Retina (tissue), 1 donor: Measurements from ENCODE around the gene AGFG2.
"Not testable (repeated sequence)": the region's sequence is repeated elsewhere in the genome, so short reads cannot be mapped to it uniquely, and the experiment has no call there.

Experiments used
- DNase-seq: peaks from one replicate; pipeline ENCODE4 v3.0.0-alpha.2; 2016

Gene AGFG2, protein sequence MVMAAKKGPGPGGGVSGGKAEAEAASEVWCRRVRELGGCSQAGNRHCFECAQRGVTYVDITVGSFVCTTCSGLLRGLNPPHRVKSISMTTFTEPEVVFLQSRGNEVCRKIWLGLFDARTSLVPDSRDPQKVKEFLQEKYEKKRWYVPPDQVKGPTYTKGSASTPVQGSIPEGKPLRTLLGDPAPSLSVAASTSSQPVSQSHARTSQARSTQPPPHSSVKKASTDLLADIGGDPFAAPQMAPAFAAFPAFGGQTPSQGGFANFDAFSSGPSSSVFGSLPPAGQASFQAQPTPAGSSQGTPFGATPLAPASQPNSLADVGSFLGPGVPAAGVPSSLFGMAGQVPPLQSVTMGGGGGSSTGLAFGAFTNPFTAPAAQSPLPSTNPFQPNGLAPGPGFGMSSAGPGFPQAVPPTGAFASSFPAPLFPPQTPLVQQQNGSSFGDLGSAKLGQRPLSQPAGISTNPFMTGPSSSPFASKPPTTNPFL

DNA sequence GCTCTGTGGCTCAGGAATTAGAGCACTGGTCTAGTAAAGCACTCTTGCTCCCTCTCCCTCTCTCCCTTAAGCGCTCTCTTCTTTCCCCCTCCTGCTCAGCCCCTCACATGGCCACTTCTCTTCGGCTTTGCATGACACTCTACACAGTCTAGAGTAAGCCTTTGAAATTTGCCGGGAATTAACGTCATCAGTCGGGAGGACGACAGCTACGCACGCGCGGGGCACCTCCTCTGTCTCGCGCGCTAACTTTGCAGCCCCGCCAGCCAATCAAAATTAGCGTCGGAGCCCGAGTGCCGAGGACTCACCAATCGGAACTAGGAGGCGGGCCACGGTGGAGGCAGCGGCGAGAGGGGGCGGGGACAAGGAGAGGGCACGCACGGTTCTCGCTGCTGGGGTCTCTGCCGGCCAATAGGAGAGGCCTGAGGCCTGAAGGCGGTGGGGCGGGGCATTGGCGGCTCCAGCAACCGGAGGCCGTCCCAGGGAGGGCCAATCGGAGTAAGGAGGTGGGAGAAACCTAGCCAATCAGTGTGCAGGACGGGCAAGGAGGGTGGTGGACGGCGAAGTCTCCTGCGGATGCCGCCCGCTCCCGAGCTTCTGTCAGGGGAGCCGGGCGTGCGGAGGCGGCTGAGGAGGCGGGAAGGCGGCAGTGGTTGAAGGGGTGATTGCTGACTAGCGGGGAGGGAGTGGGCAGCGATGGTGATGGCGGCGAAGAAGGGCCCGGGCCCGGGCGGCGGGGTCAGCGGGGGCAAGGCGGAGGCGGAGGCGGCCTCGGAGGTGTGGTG, at the start of gene AGFG2:
AGFG2 (plus strand) TSS at position 550 of the 782 bp plus-strand sequence; CDS start at position 694, 144 bp downstream.
- peak; percentile 98 for DNase-seq

DNA sequence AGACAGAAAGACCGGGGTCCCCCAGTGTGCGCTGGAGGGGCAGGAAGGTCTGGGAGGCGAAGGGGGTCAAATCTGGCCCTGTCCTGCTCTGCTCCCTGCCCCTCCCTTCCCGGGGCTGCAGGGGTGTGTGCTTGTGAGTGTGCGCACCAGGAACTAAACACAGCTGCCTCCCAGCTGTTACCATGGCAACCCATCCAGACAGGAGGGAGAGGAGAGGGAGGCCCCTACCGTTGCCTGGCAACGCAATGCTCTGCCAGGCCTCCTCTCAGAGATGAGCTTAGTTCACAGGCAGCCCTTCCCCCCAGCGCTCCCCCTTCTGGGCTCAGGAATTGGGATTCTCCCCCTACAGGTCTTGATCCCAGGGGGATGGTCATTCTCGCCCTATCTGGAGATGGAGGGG, 49.2 kb upstream of the AGFG2 start:
- peak; percentile 95 for DNase-seq

DNA sequence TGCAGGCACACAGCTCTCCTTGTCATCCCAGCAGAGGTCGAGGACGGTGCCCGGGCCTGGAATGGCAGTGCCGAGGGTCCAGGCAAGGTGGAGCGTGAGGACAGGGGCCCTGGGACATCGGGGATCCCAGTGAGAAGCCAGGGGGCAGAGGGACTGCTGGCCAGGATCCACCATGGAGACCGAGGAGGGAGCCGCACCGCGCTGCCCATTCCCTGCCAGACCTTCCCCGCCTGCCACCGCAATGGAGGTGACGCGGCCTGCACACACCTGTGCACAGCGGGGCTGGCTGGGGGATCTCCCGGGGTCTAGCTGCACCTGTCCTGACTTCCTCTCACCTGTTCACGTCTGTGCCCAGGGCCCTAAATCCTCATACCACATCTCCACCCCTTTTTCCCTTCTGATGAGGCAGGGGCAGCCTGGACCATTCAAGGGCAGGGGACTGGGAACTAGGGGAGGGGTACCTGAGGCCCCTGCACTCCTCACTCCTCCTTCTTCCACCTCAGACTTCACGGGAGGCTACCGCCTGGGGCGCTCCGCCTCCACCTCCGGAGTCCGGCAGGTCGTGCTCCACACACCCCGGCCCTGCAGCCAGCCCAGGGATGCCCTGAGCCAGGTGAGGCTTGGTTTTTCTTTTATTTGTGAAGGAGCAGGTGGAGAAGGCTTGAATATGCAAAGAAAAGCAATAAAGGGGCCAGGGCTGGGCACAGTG, 48.4 kb upstream of the AGFG2 start:
- no peak for DNase-seq

DNA sequence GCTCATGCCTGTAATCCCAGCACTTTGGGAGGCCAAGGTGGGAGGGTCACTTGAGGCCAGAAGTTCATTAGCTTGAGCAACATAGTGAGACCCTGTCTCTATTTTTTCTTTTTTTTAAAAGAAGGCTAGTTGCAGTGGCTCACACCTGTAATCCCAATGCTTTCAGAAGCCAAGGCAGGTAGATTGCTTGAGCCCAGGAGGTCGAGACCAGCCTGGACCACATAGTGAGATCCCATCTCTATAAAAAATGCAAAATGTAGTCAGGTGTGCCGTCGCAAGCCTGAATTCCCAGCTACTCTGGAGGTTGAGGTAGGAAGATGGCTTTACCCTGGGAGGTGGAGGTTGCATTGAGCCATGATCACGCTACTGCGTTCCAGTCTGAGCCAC, 47.8 kb upstream of the AGFG2 start:
- DNase-seq, result no peak

DNA sequence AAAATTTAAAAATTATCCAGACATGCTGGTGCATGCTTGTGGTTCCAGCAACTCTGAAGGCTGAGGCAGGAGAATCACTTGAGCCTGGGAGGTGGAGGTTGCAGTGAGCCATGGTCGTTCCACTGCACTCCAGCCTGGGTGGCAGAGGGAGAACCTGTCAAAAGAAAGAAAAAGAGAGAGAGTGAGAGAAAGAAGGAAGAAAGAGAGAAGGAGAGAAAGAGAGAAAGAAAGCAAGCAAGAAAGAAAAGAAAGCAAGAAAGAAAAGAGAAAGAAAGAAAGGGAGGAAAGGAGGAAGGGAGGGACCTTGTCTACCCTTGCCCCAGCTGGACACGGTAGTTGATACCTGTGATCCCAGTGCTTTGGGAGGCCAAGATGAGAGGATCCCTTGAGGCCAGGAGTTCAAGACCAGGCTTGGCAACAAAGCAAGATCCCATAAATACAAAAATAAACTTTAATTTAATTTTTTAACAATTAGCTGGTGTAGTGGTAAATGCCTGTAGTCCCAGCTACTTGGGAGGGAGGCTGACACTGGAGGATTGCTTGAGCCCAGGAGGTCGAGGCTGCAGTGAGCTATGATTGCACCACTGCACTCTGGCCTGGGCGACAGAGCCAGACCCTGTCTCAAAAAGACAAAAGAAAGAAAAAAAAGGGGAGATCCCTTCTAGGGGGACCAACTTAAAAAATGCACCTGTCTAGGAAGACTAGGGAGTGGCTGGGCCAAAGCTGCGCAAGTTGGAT, 46.1 kb upstream of the AGFG2 start:
- no peak for DNase-seq

DNA sequence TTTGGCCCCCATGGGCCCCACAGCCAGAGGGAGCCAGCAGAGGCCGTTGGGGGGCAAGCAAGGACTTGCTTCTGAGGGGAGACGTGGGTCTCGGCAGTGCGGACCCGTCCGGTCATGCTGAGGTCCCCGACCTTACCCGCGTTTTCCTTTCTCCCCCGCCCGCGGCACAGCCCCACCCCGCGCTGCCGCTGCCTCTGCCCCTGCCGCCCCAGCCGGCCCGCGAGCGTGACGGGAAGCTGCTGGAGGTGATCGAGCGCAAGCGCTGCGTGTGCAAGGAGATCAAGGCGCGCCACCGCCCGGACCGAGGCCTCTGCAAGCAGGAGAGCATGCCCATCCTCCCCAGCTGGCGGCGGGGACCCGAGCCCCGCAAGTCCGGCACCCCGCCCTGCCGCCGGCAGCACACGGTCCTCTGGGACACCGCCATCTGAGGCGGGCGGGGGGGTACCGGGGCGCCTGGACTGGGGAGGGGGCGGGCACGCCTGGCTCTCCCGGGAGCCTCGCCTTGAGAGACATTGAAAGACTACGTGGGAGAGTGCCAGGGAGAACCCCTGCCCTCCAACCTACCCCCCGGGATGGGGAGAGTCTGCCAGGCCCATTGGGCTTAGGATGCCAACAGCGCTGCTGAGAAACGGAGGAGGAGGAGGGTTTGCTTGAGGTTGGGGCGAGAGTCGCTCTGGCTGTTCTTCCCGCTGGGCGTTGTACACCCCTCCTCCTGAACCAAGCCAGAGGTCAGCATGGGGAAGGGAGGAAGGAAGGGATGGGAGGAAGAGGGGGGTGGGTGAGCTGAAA, 45.3 kb upstream of the AGFG2 start:
- DNase-seq, result peak; percentile 56

DNA sequence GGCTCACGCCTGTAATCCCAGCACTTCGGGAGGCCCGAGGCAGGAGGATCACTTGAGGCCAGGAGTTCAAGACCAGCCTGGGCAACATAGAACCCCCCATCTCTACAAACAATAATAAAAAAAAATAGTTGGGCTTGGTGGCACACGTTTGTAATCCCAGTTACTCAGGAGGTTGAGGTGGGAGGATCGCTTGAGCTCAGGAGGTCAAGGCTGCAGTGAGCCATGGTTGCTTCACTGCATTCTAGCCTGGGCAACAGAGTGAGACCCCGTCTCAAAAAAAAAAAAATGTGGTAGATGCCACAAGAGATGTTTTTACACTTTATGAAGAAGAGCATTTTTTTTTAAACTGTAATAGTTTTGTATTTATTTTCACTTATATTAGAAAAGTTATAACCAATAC, 42.5 kb upstream of the AGFG2 start:
- no peak for DNase-seq

DNA sequence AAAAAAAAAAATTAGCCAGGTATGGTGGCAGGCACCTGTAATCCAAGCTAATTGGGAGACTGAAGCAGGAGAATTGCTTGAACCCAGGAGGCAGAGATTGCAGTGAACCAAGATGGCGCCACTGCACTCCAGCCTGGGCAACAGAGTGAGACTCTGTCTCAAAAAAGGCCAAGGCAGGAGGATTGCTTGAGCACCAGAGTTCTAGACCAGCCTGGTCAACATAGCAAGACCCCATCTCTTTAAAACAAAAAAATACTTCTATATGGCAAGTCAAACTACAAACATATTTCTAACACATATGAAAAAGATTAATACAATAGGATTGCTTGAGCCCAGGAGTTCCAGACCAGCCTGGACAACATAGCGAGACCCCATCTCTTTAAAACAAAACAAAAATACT, 38.3 kb upstream of the AGFG2 start:
- not testable (repeated sequence) for DNase-seq

DNA sequence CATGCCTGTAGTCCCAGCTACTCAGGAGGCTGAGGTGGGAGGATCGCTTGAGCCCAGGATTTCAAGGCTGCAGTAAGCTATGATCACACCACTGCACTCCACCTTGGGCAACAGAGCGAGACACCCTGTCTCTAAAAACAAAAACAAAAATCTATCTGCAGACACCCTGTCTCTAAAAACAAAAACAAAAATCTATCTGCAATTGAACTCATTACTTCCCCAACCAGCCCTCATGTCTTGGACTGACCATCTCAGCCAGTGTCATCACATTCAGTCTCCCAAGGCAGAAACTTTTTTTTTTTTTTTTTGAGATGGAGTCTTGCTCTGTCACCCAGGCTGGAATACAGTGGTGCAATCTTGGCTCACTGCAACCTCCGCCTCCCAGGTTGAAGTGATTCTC, 35.0 kb upstream of the AGFG2 start:
- DNase-seq, result not testable (repeated sequence)

DNA sequence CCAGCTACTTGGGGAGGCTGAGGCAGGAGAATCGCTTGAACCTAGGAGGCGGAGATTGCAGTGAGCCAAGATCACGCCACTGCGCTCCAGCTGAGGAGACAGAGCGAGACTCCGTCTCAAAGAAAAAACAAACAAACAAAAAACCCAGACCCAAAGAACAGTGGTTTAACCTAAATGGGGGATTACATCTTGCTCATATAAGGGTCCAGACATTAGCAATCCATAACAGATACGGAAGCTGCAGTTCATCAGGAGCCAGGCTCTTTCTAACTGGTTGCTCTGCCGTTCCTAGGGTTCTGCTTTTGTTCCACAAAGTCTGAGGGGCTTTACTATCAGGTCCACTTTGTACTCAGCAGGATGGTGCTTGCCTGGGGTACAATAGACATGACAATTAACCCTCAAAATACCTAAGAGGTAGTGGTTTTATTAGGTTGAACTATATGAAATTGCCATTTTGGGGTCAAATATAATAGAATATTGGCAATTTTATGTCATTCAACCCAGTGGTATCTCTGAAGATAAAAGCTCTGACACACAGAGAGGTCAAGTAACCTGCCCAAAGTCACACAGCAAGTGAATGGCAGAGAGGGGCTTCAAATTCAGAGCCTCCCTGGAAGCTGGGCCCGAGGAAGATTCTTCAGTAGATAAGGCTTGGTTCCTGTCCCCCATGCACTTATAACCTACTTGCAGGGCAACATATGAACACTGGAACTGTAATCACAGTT, 34.0 kb upstream of the AGFG2 start:
- no peak for DNase-seq

DNA sequence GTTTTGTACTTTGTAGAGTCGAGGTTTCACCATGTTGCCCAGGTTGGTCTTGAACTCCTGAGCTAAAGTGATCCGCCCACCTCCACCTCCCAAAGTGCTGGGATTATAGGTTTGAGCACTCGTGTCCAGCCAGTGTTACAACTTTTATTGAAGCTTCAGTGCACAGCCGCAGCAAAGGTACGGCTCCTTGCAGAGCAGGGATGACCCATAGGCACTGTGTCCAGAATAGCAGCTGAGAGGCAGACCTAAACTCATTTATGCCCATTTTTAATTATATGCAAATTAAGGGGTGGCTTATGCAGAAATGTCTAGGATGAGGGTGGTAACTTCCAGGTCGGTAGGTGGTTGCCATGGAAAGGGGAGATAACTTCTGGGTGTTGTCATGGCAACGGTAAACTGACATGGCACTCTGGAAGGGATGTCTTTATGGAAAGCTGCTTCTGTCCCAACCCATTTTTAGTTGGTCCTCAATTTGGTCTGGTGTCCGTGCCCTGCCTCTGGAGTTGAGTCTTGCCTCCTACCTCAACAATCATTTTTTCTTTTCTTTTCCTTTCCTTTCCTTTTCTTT, 32.6 kb upstream of the AGFG2 start:
- DNase-seq, result no peak

DNA sequence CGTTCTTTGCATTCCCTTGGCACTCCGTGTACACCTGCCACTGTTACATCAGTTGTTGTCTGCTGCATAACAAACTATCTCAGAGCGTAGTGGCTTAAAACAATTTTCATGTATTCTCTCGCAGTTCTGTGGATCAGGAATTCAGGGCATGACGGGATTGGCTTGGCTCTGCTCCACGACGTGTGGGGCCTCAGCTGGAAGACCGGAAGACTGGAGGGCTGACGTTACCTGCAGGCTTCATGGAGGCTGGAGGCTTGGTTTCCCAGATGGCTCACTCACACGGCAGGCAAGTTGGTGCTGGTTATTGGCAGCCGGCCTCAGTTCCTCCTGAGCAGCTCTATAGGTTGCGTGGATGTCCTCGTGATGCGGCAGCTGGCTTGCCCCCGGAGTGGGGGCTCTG, 29.8 kb upstream of the AGFG2 start:
- DNase-seq, result no peak

DNA sequence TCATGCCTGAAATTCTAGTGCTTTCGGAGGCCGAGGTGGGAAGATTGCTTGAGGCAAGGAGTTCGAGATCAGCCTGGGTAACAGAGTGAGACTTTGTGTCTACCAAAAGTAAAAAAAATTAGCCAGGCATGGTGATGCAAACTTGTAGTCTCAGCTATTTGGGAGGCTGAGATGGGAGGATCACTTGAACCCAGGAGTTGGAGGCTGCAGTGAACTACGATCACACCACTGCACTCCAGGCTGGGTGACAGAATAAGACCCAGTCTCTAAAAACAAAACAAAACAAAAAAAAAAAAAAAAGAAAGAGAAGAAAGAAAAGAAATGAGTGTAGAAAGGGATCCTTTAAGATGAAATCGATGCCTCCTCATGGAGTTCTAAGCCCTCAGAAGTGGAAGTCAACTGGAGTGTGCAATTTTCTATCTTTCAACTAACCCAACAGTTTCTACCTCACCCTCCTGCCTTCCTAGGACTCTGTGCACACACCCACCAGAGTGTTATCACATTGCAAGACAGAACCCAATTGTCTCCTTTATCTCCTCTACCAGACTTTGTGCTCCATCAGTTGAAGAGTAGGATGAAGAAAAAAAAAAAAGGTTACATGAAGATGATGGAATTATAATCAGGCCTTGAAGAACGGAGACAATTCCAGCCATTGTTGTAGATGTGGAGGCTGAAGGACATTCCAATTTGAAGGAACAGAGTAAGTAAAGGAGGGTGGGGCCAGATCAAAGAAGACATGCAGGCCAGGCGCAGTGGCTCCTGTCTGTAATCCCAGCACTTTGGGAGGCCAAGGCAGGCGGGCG, 28.4 kb upstream of the AGFG2 start:
- no peak for DNase-seq

DNA sequence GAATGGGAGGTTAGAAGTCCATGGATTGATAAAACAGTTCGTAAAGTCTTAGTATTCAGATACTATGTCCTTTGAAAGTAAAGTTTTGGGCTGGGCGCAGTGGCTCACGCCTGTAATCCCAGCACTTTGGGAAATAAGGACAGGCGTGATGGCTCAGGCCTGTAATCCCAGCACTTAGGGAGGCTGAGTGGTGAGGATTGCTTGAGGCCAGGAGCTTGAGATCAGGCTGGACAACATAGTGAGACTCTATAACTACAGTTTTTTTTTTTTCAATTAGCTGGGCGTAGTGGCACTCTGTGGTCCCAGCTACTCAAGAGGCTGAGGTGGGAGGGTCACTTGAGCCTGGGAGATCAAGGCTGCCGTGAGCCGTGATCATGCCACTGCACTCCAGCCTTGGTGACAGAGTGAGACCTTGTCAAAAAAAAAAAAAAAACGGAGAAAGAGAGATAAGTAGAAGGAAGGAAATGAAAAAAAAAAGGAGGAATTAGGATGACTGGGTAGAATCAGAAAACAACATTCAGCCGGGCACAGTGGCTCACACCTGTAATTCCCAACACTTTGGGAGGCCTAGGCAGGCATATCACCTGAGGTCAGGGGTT, 25.7 kb upstream of the AGFG2 start:
- DNase-seq, result no peak

DNA sequence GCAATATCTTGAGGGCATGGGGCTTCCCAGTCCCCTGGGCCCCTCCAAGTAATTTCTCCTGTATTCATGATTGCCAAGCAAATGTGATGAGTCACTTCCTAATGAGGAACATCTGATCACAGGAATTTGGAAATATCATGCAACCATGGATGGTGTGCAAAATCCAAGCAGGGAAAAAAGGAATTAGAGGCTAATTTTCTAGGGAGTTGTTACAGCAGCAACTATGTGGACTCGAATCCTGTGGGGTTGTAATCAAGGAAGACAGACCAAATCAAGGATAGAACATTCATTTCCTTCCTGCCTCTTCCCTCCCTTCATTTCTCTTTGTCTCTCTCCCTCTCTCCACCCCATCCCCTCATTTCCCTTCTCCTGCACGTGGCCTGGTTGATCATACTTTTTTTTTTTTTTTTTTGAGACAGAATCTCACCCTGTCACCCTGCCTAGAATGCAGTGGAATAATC, 23.9 kb upstream of the AGFG2 start:
- DNase-seq, result no peak

DNA sequence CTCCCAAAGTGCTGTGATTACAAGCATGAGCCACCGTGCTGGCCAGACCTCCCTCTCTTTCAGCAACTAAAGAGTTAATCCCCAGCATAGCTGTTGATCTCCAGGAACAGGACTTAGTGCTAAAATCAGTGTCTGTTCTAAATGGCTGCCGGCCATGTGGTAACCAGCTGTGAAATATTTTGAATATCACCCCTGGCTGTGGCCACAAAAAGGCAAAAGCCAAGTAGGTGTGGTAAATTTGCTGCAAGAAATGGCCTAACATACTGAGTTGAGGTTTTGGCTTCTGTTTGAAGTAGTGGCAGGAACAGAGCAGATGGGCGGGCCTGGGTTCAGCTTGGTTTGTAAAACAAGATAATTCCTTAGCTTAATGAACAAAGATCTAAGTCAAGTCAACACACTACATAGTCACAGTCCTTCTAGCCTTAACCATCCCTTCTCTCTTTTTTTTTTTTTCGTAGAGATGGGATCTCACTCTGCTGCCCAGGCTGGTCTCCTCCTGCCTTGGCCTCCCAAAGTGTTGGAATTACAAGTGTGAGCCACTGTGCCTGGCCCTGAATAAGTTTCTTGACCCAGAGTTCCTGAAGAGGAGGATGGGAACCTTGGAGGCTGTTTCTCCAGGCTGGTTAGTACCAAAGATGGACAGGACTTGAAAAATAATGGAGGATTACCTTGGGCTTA, 22.7 kb upstream of the AGFG2 start:
- DNase-seq, result no peak

DNA sequence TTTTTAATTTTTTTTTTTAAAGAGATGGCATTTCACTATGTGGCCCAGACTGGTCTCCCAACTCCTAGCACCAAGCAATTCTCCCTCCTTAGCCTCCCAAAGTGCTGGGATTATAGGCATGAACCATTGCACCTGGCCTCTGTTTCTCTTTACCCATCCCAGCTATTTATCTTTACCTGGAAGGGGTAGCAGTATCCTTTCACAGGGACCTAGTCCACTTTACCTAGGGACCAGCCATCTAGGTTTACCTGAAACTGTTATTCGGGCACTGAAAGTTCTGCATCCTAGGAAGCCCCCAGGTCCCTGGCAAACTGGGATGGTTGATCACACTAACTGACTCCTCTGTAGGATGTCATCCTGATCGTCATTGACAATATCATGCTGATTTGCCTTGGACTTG, 21.7 kb upstream of the AGFG2 start:
- no peak for DNase-seq

DNA sequence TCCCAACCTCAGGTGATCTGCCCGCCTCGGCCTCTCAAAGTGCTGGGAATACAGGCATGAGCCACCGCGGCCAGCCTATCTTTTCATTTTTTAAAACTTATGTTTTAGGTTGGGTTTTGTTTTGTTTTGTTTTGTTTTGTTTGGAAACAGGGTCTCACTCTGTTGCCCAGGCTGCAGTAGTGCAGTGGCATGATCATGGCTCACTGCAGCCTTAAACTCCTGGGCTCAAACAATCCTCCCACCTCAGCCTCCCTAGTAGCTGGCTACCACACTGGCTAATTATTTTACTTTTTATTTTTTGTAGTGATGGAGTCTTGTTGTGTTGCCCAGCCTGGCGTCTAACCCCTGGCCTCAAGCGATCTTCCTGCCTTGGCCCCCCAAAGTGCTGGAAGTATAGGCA, 19.4 kb upstream of the AGFG2 start:
- no peak for DNase-seq

DNA sequence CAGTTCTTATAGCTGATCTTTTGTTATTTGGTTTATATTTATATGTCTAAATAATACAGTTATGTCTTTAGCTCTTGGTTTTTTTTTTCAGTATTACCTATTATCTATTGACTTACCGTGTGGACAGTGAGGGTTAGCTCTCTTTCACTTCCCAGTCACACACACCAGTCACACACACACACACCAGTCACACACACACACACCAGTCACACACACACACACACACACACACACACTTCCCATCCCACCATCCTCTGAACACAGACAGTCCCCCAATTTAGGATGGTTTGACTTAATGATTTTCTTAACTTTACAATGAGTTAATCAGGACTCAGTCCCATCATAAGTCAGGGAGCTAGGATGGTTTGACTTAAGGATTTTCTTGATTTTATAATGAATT, 18.9 kb upstream of the AGFG2 start:
- DNase-seq, result no peak
